Measurements from ENCODE around the gene LIMS4.
"Not testable (repeated sequence)": the region's sequence is repeated elsewhere in the genome, so short reads cannot be mapped to it uniquely, and the experiment has no call there.

GRCh38 chr2:110407142-110407541 is 65.5 kb downstream of the LIMS4 start:
- TF ChIP-seq CTCF, POLR2A (IDR thresholded peaks at IDR 0.05): not testable (repeated sequence)

Measured in heart left ventricle (tissue), 13 donors.